Cortex of kidney (tissue), 1 donor: ENCODE results near the gene SLX4.

ENCODE experiments used
- DNase-seq: peaks from one replicate; lab custom pipeline; 2025; lab: John Stamatoyannopoulos, UW

SLX4 gene

GRCh38 chr16:3598236-3598635 is 13.2 kb downstream of the SLX4 start:
- no peak for DNase-seq

DNA sequence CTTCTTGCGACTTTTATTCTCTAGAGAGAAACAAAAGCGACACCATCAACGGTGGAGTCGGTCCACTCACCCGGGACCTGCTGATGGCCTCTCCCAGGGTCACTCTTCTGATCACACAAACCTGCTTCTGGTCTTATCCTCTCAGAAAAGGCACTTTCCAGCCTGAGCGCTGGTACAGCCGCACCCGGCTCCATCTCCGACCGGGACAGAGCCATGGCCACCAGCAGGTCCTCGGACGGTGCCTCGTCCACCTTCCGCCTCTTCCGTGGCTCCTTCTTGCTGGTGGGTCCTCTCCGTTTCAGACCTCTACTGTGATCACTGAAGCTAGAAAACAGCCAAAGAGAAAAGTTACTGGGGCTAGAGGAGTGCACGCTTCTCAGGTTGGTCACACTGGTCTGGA is 13.7 kb downstream of the SLX4 start:
- no peak for DNase-seq

- no peak for DNase-seq
Observed at GRCh38 chr16:3597226-3597625, 14.2 kb downstream of the SLX4 start.

DNA sequence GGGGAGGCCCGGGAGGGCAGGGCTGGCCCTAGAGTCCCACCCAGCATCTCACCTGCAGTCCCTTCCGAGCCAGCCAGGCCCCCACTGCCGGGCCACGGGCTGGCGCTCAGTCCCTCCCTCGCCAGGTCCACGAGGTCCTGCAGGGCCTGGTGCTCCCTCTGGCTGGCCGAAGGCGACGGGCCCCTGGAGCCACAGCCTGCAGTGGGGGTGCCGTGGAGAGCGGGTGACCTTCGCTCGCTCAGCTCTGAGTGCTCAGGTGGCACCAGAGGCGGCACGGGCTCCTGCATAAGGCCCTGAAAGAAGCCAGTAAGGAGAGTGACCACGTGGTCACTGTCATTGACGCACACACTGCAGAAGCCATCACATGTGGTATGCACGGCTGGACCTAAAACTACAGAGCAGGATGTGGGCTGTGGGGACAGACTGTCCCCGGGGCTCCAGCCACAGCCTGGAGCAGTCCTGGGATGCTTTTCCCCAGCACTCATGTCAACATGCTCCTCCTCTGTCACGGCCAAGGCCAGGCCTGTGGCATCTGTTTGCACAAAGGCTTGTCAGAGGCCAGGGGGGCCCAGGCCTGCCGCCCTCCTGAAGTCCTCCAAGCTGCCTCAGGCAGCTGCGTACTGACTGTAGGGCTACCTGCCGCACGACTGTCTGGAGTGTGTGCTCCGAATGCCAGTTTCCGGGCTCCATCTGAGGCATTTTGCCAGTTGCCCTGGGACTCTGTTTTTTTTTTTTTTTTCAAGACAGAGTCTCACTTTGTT is 15.1 kb downstream of the SLX4 start:
- DNase-seq = no peak

DNA sequence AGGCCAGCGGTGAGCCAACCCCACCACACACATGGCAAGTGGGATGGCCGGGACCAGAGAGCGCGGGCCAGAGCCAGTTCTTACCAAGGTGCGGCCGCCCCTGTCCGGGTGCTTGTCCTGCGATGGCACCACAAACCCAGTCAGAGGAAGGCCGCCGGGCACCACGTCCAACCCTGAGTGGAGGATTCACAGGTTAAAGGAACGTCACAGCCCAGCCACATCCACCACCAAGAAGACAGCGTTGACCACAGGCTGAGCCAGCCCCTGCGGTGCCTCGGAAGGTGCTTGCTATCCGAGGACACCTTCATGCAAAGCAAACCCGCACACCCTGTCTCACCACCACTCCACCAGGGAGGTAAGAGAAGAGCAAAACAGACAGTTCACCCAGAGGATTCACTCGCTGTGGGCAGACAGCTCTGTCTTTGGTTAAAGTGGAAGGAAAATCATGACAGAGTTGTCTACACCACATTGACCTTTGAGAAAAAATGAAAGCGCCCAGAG is 15.8 kb downstream of the SLX4 start:
- no peak for DNase-seq

- no peak for DNase-seq
Observed at GRCh38 chr16:3595110-3595486, 16.3 kb downstream of the SLX4 start.

GRCh38 chr16:3594316-3595109 is 16.9 kb downstream of the SLX4 start:
- DNase-seq = no peak

DNA sequence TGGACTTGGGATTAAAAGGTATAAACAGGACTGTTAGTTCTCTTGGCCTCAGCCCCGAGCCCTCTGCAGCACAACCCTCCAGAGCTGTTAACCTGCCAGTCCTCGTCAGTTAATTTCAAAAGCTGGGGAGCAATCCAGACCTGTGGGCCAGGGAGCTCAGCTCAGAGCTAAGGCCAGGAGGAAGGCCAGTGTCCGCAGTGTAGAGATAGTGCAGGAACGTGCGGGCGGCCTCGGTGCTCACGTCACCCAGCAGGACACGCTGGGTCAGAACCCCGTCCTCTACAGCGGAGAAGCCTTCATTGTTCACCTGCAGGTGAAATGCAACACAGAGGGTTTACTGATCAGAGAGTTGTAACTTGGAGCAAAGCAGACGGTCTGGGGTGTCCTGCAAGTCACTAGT is 18.8 kb downstream of the SLX4 start:
- no peak for DNase-seq

DNA sequence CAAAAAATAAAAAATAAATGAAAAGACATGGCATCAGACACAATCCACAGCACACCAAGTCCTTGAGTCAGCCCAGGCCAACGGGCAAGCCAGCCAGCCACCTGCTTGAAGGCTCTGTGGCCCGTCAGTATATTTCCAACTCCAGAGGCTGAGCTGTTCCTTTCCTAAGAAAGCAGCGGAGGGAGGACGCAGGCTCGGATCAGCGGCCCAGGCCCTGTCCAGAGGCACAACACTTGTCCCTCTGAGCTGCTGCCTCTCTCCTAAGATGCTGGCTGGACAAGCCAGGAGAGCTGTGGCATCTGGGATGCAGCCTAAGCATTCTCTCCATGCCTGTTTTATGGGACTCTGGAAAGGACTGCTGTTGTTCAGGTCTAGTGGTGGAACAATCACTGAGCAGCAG is 19.4 kb downstream of the SLX4 start:
- DNase-seq = no peak

DNA sequence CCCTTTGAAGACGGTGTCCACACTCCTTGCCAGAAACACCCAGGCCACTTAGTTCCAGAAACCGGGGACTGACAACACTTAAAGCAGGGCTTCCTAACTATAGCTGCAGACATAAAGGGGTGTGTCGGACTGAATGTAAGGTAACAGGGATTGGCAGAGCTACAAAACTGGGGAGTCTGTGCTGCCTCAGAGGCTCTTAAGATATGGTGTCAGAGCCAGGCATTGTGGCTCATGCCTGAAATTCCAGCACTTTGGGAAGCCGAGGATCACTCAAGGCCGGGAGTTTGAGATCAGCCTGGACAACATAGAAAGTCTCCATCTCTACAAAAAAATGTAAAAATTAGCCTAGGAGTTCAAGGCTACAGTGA is 20.0 kb downstream of the SLX4 start:
- no peak for DNase-seq

DNA sequence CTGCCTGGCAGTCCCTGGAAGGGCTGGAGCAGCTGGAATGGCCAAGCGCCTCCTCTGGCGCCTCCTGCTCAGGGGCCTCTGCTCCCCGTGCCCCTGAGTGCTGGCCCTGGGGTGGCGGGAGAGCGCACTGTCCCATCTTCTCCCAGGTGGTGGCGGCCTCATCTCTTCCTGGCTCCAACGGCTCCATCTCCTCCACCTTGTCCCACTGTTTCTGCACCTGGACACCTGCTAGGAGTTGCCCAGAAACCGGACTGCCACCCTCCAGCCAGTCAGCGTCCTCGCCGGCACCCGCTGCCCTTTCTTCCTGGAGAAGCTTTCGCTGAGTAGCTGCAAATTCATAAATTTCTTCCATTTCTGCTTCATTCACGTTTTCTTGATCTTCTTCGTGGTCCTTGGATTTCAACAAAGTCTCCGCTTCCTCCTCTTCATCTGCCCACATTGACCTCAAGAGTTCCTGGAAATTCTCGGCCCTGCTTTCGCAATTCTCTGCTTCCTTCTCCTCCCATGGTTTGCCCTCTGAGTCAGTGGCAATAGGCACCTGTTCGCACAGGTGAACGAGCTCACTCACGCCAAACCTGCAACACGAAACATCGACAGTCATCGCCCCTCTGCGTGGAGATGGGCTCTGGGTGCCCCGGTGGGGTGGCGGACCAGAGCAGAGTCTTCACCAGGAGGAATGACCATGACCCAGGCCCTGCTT is 20.5 kb downstream of the SLX4 start:
- DNase-seq = no peak

GRCh38 chr16:3589991-3590701 is 21.3 kb downstream of the SLX4 start:
- no peak for DNase-seq

DNA sequence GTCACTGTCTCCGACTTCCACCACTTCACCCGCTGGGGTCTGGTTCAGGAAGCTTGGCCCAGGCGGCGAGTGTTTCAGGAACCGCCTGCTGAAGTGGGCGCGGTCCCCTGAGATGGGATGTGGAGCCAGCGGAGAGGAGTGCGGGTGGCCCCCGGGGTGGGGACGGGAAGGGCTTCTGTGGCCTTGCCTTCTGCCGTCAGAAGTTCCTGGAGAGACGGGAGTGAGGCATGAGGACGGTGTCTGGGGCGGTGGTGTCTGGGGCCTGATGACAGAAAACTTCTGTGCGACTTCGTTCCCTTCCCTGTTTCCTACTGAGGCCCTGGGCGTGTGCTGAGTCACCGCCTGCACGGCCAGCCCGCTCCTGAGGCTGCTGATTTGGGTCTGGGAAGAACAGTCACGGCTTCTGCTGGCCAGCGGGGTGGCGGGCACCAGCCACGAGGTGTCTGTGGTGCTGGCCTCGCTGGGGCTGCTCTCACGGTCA is 21.9 kb downstream of the SLX4 start:
- no peak for DNase-seq

DNA sequence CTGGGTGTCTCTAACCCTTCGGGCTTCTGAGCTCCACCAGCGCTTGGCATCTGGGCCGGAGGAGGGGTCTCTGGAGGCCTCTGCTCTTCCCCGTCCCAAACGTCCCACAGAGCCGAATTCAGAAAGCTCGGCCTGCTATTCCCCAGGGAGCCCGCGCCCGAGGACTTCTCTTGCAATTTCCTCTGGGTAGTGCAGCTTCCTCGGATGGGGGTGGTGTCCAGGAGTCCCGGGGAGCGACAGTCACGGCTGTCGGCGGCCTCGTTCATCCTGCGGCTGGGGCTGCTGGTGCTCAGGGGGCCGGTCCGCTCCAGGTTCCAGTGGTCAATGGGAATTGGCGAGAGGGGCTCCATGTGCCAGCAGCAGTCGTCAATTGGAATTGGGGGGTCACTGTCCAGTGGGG is 22.4 kb downstream of the SLX4 start:
- DNase-seq = no peak

DNA sequence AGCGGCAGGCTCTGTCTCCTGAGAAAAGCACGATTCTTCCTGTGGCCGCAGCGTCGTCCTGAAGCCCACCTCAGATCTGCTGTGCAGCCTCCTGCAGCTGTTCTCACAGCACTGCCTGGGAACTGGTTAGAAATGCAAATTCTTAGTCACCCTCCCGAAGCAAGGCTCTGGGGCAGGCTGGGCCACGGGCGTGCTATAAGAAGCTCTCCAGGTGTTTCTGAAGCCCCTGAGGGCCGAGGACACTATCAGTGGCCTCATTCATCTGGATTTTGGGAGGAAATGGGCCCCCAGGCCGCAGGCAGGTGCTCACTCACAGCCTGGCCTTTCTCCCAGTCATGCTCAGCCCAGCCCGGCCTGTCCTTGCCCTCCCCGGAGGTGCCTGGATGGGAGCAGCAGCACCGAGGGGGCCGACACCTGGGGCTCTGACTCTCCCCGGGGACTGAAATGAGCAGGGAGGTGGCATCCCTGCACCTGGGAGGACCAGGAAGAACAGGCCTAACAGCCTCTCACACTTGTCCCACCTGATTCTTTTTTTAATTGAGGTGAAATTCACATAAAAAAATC is 23.8 kb downstream of the SLX4 start:
- no peak for DNase-seq

- DNase-seq = no peak
Observed at GRCh38 chr16:3584412-3584811, 27.0 kb downstream of the SLX4 start.

- no peak for DNase-seq
Observed at GRCh38 chr16:3583303-3584038, 27.9 kb downstream of the SLX4 start.

DNA sequence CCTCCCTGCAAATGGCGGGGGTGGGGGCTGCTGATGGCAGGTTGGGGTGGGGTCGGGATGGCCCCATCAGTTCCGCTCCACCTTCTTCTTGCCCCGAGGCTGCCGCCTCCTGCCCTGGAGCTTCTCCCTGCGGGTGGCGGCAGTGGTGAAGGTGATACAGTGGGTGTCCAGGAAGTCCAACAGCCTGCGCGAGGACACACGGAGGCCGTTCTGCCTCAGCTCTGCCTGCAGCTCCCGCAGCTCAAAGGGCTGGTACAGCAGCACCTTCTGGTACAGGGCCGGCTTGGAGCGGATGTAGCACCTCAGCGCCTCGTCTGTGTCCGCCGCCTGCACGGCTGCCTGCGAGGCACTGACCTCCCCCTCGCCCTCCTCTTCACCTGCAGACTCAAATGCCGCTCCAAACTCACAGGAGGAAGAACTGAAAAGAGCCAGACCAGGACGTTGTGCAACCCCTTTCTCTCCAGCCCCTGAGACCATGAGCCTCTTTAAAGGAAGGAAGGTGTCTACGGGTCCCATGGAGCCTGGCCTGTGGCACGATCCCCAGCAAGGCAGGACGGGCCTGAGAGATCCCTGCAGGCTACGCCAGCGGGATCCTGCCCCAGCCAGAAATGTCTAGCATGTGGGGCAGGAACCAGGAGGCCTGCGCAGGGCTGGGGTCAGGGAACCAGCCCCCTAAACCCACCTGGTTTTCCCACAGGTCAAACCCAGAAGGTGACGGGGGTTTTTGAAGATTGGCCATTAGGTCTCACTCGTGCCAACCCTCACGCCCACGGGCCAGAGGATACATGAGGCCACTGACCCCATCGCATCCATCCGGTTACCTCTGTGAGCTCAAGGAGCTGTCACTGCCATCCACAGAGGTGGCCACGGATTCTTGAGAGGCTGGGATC is 28.9 kb downstream of the SLX4 start:
- DNase-seq = no peak

DNA sequence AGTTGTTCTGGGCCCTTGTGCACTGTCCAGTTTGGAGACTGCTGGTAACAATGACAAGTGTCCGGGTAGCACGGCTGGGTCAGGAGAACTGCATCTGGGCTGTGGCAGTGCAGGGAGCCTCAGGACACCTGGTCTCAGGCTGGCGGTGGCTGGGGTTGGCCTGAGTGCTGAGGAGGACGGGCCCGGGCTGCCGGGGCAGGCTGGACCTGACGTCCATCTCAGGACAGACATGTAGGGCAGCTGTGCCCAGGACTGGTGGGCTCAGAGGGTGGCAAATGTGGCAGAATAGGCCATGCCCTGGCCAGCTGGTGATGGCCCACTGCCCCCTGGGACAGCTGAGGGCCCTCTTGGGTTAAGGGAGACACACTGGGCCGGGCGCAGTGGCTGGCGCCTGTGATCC is 30.0 kb downstream of the SLX4 start:
- DNase-seq = no peak

DNA sequence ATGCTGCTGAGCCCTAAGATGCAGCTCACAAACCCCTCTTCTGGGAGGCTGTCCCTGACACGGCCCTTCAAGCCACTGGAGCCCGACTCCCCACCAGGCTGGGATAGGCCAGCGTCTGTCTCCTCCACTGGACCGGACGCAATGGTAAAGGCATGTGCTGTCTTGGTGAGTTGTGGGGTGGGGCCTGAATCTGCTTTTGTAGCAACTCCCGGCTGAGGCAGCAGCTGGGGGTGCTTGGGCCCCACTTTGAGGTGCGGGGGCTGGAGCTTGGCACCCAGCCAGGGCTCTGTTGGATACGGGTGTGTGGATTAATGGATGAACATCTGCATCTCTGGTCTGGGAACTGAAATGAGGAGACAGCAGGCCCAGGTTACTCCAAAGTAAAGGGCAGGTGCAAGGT is 30.7 kb downstream of the SLX4 start:
- DNase-seq = no peak
